Tibial nerve (tissue), 4 donors: ENCODE measurements around the gene SUSD3. TPM values are rescaled to one million over a fixed set of nuclear protein-coding genes. Genes with fewer than 3 reads are reported as not detected.

Experiments used
- DNase-seq, 2 donors: peaks; one replicate each; pipeline ENCODE4 v3.0.0-alpha.2; 2019; ENCODE audit warnings: low spot score in 2 of 2
- H3K27ac ChIP-seq, 4 donors: fragments of 200-600 bp; sonication (generic) in 3 of 4; one replicate each; pipeline ENCODE4 v1.5.1; 2017 to 2019; ENCODE audit warnings: mild to moderate bottlenecking in 1 of 4
- H3K27me3 ChIP-seq, 2 donors: fragments of 200-600 bp; sonication (generic) in 1 of 2; one replicate each; pipeline versions ENCODE4 v1.5.1 to v1.6.0; 2017 to 2019
- H3K36me3 ChIP-seq, 3 donors: fragments of 200-600 bp; sonication (generic); one replicate each; pipeline ENCODE4 v1.5.1; 2018 to 2019
- H3K4me1 ChIP-seq, 4 donors: fragments of 200-600 bp; sonication (generic) in 3 of 4; one replicate each; pipeline ENCODE4 v1.5.1; 2017 to 2019
- H3K4me3 ChIP-seq, 4 donors: fragments of 200-600 bp; sonication (generic) in 3 of 4; one replicate each; pipeline ENCODE4 v1.5.1; 2017 to 2019; ENCODE audit warnings: mild to moderate bottlenecking in 1 of 4, moderate library complexity in 1 of 4
- H3K9me3 ChIP-seq, 4 donors: fragments of 200-600 bp; sonication (generic) in 3 of 4; one replicate each; pipeline ENCODE4 v1.5.1; 2017 to 2019
- EP300 ChIP-seq, 2 donors: sonication (generic); formaldehyde crosslinking; IDR thresholded peaks; one replicate each; pipeline ENCODE4 v1.6.1; 2017; ENCODE audit warnings: antibody characterized with exemption in 2 of 2, mild to moderate bottlenecking in 1 of 2
- POLR2A ChIP-seq, 2 donors: fragments of 450-650 bp; IDR thresholded peaks; one replicate each; pipeline ENCODE4 v1.6.1; 2017; ENCODE audit warnings: antibody characterized with exemption in 2 of 2, mild to moderate bottlenecking in 2 of 2, moderate library complexity in 2 of 2
- WGBS, 2 donors: methylation state at CpG; one replicate each; pipeline ENCODE4 v1.1.5; 2018; 5-methylcytosine and 5-hydroxymethylcytosine counted together
- total RNA-seq, 4 donors: library from RNA; depleted of rRNA; stranded (reverse); fragments of >200 nt; gene quantifications; one replicate each; pipeline ENCODE4 v1.1.0, GENCODE V29; 2016
- TF ChIP-seq, protein P1 (sequence below), 5 experiments: fragments of 200-600 bp in 3 of 5; fragments of 450-650 bp in 2 of 5; sonication (generic) in 3 of 5; IDR thresholded peaks; one replicate each; pipeline ENCODE4 v1.5.1; 2016 to 2019; ENCODE audit warnings: antibody characterized with exemption in 5 of 5, mild to moderate bottlenecking in 3 of 5, moderate library complexity in 2 of 5

SUSD3 gene
- total RNA-seq, 4 donors from 2014 or later = 3.0 to 4.2 (median 3.7) TPM; not detected in 1

DNA sequence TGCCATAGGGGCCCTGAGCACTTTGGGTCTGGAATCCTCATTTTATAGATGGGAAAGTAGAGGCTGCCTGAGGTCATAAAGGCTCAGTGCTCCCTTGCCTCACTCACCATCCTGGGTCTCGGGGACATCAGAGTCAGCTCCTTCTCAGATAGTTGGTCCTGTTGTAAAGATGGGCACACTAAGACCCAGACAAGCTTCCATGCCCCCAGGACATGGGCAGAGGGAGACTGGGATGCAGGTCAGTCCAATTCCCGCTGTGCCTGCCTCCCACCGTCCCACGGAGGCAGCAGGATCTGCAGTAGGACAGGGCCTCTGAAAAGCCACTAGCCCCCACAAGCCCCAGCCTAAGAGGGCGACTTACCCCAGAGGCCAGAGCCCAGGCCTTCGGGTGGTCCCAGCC, 19.0 kb upstream of the SUSD3 start:
- no peak overlapping the region for H3K4me3 ChIP-seq
- TF ChIP-seq, protein P1, sequence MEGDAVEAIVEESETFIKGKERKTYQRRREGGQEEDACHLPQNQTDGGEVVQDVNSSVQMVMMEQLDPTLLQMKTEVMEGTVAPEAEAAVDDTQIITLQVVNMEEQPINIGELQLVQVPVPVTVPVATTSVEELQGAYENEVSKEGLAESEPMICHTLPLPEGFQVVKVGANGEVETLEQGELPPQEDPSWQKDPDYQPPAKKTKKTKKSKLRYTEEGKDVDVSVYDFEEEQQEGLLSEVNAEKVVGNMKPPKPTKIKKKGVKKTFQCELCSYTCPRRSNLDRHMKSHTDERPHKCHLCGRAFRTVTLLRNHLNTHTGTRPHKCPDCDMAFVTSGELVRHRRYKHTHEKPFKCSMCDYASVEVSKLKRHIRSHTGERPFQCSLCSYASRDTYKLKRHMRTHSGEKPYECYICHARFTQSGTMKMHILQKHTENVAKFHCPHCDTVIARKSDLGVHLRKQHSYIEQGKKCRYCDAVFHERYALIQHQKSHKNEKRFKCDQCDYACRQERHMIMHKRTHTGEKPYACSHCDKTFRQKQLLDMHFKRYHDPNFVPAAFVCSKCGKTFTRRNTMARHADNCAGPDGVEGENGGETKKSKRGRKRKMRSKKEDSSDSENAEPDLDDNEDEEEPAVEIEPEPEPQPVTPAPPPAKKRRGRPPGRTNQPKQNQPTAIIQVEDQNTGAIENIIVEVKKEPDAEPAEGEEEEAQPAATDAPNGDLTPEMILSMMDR (IDR thresholded peaks at IDR 0.05) = no peak
- TF ChIP-seq POLR2A (IDR thresholded peaks at IDR 0.05) (no peak), EP300 (IDR thresholded peaks at IDR 0.05) (no peak)
- H3K9me3 ChIP-seq = no peaks in the 10 kb centered on the region
- 83 to 84% methylated on average over 2 to 6 of the region's 6 CpGs for WGBS, 2 donors
- DNase-seq = no peak
- H3K36me3 ChIP-seq = no peaks in the 10 kb centered on the region
- no peaks in the 10 kb centered on the region for H3K4me1 ChIP-seq
- no peak overlapping the region for H3K27ac ChIP-seq
- no peaks in the 10 kb centered on the region for H3K27me3 ChIP-seq

- TF ChIP-seq EP300 (IDR thresholded peaks at IDR 0.05) (no peak), POLR2A (IDR thresholded peaks at IDR 0.05) (no peak)
- TF ChIP-seq, protein P1 (IDR thresholded peaks at IDR 0.05) = no peak
- no peak overlapping the region for H3K4me3 ChIP-seq
- H3K4me1 ChIP-seq = no peaks in the 10 kb centered on the region
- no peak for DNase-seq
- no peak overlapping the region for H3K27ac ChIP-seq
- H3K36me3 ChIP-seq = no peaks in the 10 kb centered on the region
- no peaks in the 10 kb centered on the region for H3K27me3 ChIP-seq
- WGBS, 2 donors = 78 to 89% methylated on average over 8 to 9 of the region's 10 CpGs
- no peaks in the 10 kb centered on the region for H3K9me3 ChIP-seq
Observed at GRCh38 chr9:93039976-93040375, 18.5 kb upstream of the SUSD3 start.

GRCh38 chr9:93040409-93040808, 18.1 kb upstream of the SUSD3 start:
- TF ChIP-seq EP300 (IDR thresholded peaks at IDR 0.05) (no peak), POLR2A (IDR thresholded peaks at IDR 0.05) (no peak)
- TF ChIP-seq, protein P1 (IDR thresholded peaks at IDR 0.05) = no peak
- Histone ChIP-seq H3K9me3 (peaks cover 0 to under 1% (median 0%) of the 10 kb centered on the region in 4 donors), H3K36me3 (no peaks in the 10 kb centered on the region), H3K4me1 (no peaks in the 10 kb centered on the region), H3K27ac (no peak overlapping the region), H3K27me3 (no peaks in the 10 kb centered on the region), H3K4me3 (no peak overlapping the region)
- no peak for DNase-seq
- WGBS, 2 donors = 79 to 93% methylated on average over 6 to 7 of the region's 7 CpGs

- no peak for DNase-seq
- H3K9me3 ChIP-seq = peaks cover 0 to 9% (median 0%) of the 10 kb centered on the region in 4 donors
- H3K27ac ChIP-seq = no peak overlapping the region
- no peaks in the 10 kb centered on the region for H3K27me3 ChIP-seq
- no peak for TF ChIP-seq EP300 (IDR thresholded peaks at IDR 0.05)
- TF ChIP-seq, protein P1 (IDR thresholded peaks at IDR 0.05) = no peak
- TF ChIP-seq POLR2A (IDR thresholded peaks at IDR 0.05) = no peak
- no peak overlapping the region for H3K4me3 ChIP-seq
- H3K4me1 ChIP-seq = no peaks in the 10 kb centered on the region
- no peaks in the 10 kb centered on the region for H3K36me3 ChIP-seq
- WGBS, 2 donors = 89 to 97% methylated on average over 5 to 6 of the region's 6 CpGs
Observed at GRCh38 chr9:93041108-93041802, 17.2 kb upstream of the SUSD3 start.

DNA sequence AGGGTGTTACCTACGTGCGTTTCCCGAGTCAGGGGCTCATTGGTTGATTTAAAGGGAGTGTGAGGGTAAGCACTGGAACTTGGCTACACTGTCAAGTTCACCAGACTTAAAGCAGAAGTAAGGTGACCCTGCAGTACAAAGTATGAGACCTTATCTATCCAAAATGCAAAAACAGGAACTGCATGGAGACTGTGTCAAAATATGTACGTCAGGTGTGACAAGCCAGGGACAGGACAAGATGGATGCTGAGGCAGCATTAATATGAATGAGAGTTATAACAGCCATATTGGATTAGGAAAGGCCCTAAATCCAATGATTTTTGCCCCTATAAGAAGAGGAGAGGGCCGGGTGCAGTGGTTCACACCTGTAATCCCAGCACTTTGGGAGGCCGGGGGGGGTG, 15.4 kb upstream of the SUSD3 start:
- Histone ChIP-seq H3K27ac (no peak overlapping the region), H3K27me3 (no peaks in the 10 kb centered on the region), H3K4me1 (no peaks in the 10 kb centered on the region), H3K9me3 (peaks cover 0 to 10% (median 0%) of the 10 kb centered on the region in 4 donors), H3K4me3 (no peak overlapping the region), H3K36me3 (no peaks in the 10 kb centered on the region)
- DNase-seq = no peak
- 87 to 90% methylated on average over 6 of the region's 6 CpGs for WGBS, 2 donors
- TF ChIP-seq POLR2A (IDR thresholded peaks at IDR 0.05) (no peak), EP300 (IDR thresholded peaks at IDR 0.05) (no peak)
- TF ChIP-seq, protein P1 (IDR thresholded peaks at IDR 0.05) = no peak
